ENCODE measurements around the gene DIO3.

Gene DIO3

DNA sequence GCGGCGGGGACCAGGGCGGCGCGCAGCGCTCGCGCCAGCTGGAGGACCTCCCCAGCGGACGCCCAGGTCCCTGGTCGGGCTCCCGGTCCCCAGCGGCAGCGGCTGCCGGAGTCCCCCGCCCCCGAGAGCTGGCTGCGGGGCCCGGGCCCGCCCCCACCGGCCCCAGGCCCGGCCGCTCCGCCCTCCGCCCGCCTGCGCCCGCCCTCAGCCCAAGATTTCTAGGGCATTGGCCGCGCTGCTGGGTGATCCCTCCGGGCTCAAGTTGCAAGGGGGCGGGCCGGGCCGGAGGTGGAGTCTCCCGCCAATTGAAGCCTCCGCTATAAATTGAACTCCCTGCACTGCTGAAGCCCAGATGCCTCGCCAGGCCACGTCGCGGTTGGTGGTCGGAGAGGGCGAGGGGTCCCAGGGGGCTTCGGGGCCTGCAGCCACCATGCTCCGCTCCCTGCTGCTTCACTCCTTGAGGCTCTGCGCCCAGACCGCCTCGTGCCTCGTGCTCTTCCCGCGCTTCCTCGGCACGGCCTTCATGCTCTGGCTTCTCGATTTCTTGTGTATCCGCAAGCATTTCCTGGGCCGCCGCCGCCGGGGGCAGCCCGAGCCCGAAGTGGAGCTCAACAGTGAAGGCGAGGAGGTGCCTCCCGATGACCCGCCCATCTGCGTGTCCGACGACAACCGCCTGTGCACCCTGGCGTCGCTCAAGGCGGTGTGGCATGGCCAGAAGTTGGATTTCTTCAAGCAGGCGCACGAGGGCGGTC is at the start of gene DIO3:
DIO3 (plus strand) TSS at position 351 of the 752 bp plus-strand sequence.
- Mint-ChIP-seq H3K9me3 (no peaks in the 10 kb centered on the region), H3K4me1 (peaks cover 13% of the 10 kb centered on the region), H3K36me3 (no peaks in the 10 kb centered on the region), H3K4me3 (peak within 1 kb of the TSS; percentile 33), H3K27me3 (peaks cover 40% of the 10 kb centered on the region), H3K27ac (no peak within 1 kb of the TSS)

DNA sequence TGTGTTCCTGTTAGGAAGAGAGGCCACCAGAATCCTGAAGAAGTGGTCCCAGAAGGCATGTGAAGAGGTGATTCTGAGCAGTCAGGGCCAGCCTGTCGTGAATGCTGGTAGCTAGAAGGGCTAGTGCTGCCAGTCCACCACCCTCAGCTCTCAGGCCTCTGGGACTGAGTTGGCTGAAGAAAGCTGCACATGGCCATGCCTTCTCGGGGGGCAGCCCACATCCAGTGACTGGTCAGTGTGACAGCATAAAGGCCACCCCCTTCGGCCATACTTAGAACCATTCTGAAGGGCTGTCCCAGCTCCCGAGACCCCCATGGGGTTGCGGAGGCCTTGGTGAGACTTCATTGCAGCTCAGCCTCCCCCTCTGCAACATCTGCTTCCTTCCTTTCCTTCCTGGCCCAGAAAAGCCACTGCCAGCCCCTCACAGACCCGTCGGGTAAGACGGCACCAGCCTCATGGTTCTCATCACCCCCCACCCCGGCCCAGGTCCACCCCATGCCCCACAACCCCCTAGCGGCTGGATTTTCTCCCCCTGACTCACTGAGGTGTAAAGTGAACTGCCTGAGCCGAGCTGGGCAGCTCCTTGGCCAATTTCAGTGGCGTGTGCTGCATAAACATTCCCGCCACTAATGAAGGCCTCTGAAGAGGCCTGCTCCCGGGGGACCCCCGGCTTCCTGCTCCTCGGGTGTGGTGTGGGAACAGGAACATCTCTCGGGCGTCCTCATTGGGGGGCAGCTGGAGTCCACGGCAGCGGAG is 49.5 kb upstream of the DIO3 start:
- H3K27ac Mint-ChIP-seq = no peak overlapping the region
- H3K4me1 Mint-ChIP-seq = no peaks in the 10 kb centered on the region

GRCh38 chr14:101512376-101512695 is 49.0 kb upstream of the DIO3 start:
- Mint-ChIP-seq H3K4me3 (no peak overlapping the region), H3K36me3 (peaks cover 2% of the 10 kb centered on the region), H3K4me1 (no peaks in the 10 kb centered on the region), H3K27me3 (no peaks in the 10 kb centered on the region), H3K9me3 (no peaks in the 10 kb centered on the region), H3K27ac (no peak overlapping the region)

More for the DNA sequence above, 49.5 kb upstream of the DIO3 start:
- Mint-ChIP-seq H3K36me3 (peaks cover 2% of the 10 kb centered on the region), H3K9me3 (no peaks in the 10 kb centered on the region), H3K4me3 (no peak overlapping the region), H3K27me3 (no peaks in the 10 kb centered on the region)

DNA sequence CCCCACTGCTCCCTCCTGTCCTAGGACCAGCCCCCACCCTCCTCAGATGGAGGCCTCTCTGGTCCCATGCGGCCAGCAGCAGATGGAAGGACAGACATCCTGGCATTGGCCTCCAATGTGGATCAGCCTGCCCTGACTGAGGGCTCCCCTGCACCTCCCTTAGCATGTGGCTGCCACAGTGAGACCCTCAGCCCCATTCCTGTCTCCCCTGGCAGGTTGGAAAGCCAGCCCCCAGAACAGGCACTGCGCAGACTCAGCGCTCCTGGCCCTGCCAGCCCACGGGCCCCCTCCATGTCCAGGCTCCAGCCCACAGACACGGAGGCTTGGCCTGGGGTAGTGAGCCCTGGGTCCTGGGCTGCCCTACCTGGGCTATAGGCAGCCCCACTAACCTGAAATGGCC is 47.2 kb upstream of the DIO3 start:
- Mint-ChIP-seq H3K36me3 (peaks cover 2% of the 10 kb centered on the region), H3K27ac (no peak overlapping the region), H3K27me3 (no peaks in the 10 kb centered on the region), H3K9me3 (no peaks in the 10 kb centered on the region), H3K4me3 (no peak overlapping the region), H3K4me1 (no peaks in the 10 kb centered on the region)

GRCh38 chr14:101516401-101516800 is 44.9 kb upstream of the DIO3 start:
- H3K4me3 Mint-ChIP-seq = no peak overlapping the region
- H3K4me1 Mint-ChIP-seq = no peaks in the 10 kb centered on the region
- H3K27me3 Mint-ChIP-seq = no peaks in the 10 kb centered on the region
- H3K9me3 Mint-ChIP-seq = no peaks in the 10 kb centered on the region
- peaks cover 2% of the 10 kb centered on the region for H3K36me3 Mint-ChIP-seq
- no peak overlapping the region for H3K27ac Mint-ChIP-seq

GRCh38 chr14:101518611-101519473 is 42.5 kb upstream of the DIO3 start:
- Mint-ChIP-seq H3K4me3 (no peak overlapping the region), H3K27me3 (no peaks in the 10 kb centered on the region), H3K4me1 (no peaks in the 10 kb centered on the region), H3K9me3 (no peaks in the 10 kb centered on the region), H3K27ac (no peak overlapping the region), H3K36me3 (peaks cover 2% of the 10 kb centered on the region)

GRCh38 chr14:101520621-101521472 is 40.4 kb upstream of the DIO3 start:
- Mint-ChIP-seq H3K4me3 (no peak overlapping the region), H3K36me3 (peaks cover 2% of the 10 kb centered on the region), H3K27me3 (no peaks in the 10 kb centered on the region), H3K4me1 (no peaks in the 10 kb centered on the region), H3K9me3 (no peaks in the 10 kb centered on the region), H3K27ac (no peak overlapping the region)

GRCh38 chr14:101521473-101521915 is 39.8 kb upstream of the DIO3 start:
- H3K27ac Mint-ChIP-seq = no peak overlapping the region
- H3K4me3 Mint-ChIP-seq = no peak overlapping the region
- no peaks in the 10 kb centered on the region for H3K36me3 Mint-ChIP-seq
- no peaks in the 10 kb centered on the region for H3K4me1 Mint-ChIP-seq
- no peaks in the 10 kb centered on the region for H3K9me3 Mint-ChIP-seq
- no peaks in the 10 kb centered on the region for H3K27me3 Mint-ChIP-seq

- Mint-ChIP-seq H3K4me3 (no peak overlapping the region), H3K27ac (no peak overlapping the region), H3K4me1 (no peaks in the 10 kb centered on the region), H3K27me3 (no peaks in the 10 kb centered on the region), H3K36me3 (no peaks in the 10 kb centered on the region), H3K9me3 (no peaks in the 10 kb centered on the region)
Observed at GRCh38 chr14:101521978-101522377, 39.3 kb upstream of the DIO3 start.

- no peak overlapping the region for H3K4me3 Mint-ChIP-seq
- H3K9me3 Mint-ChIP-seq = no peaks in the 10 kb centered on the region
- peaks cover 13% of the 10 kb centered on the region for H3K4me1 Mint-ChIP-seq
- no peaks in the 10 kb centered on the region for H3K36me3 Mint-ChIP-seq
- H3K27me3 Mint-ChIP-seq = peaks cover 2% of the 10 kb centered on the region
- no peak overlapping the region for H3K27ac Mint-ChIP-seq
Observed at GRCh38 chr14:101525640-101526527, 35.4 kb upstream of the DIO3 start.

DNA sequence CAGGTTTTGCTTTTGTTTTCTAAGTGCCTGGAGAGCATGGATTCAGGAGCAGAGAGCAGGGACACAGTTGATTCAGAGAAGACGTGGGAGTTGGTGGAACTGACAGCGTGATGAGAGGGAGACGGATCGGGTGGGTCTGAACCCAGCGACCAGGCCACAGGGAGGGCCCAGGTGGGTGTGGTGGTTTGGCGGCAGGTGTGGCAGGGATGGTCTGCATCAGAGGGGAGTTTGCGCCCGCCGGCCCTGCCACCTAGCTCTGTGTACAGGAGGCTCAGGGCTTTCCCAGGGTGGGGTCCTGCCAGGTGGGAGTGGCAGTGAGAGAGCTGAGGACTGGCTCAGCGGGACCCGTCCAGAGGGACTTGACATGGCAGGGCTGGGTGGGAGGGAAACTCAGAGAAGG is 33.3 kb upstream of the DIO3 start:
- Mint-ChIP-seq H3K9me3 (no peaks in the 10 kb centered on the region), H3K27ac (peak overlapping the region; percentile 90), H3K27me3 (peaks cover 2% of the 10 kb centered on the region), H3K4me1 (peaks cover 13% of the 10 kb centered on the region), H3K36me3 (no peaks in the 10 kb centered on the region), H3K4me3 (no peak overlapping the region)

DNA sequence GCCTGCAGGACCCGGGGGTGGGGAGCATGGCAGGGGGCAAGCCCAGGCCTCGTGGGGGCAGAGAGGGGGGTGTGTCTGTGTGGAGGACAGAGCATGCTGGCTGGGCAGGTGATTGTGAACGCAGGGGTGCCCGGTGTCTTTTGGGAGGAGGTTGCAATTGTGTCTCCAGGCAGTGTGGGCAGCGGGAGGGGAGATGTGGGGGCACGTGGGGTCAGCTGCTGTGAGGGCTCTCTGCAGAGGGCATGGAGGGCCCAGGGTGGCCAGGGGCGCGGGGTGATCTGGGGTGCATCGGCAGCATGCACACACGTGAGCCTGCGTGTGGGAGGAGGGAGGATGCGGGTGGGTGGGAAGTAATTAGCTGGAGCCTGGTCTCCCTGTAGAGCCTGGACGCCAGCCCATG is 32.2 kb upstream of the DIO3 start:
- peaks cover 13% of the 10 kb centered on the region for H3K4me1 Mint-ChIP-seq
- H3K4me3 Mint-ChIP-seq = no peak overlapping the region
- H3K27ac Mint-ChIP-seq = no peak overlapping the region
- H3K27me3 Mint-ChIP-seq = peaks cover 2% of the 10 kb centered on the region
- H3K9me3 Mint-ChIP-seq = no peaks in the 10 kb centered on the region
- H3K36me3 Mint-ChIP-seq = no peaks in the 10 kb centered on the region

DNA sequence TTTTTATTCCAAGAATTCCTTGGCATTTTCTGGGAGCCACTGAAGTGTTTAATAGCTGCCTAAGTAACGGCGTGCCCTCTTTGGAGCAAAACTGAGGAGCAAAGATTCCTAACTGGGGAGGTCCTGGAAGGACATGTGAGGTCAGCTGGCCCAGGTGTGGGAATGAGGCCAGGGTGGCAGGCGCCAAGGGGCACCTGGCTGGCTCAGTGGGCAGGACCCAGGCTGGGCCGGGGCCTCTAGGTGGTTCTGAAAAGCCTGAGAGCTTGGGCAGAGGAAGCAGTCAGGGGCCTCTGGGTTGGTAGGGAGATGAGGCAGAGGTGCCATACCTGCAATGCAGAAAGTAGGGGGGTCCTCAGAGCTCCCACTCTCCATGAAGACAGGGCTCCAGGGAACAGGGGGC is 27.1 kb upstream of the DIO3 start:
- H3K9me3 Mint-ChIP-seq = no peaks in the 10 kb centered on the region
- no peaks in the 10 kb centered on the region for H3K36me3 Mint-ChIP-seq
- H3K4me1 Mint-ChIP-seq = peaks cover 30% of the 10 kb centered on the region
- peaks cover 4% of the 10 kb centered on the region for H3K27me3 Mint-ChIP-seq
- H3K4me3 Mint-ChIP-seq = no peak overlapping the region
- no peak overlapping the region for H3K27ac Mint-ChIP-seq

DNA sequence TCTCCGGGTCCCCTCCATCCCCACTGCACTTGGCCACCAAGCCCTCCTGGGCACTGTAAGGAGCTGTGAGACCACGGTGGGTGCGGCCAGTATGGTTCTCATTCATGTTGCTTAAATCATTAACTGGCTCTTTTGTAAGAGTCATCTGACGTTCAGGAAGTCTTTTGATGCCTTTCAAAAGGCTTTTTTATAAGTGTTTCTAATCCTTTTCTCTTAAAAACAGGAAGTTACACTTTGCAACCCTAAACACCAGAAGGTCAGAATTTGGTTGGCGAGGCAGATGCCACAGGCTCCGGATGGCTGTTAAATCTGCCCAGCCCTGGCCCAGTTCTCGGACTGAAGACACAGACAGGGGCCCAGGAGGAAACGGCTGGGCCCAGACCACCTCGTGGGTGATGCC is 26.1 kb upstream of the DIO3 start:
- H3K36me3 Mint-ChIP-seq = no peaks in the 10 kb centered on the region

More for the DNA sequence above, 26.1 kb upstream of the DIO3 start:
- Mint-ChIP-seq H3K4me1 (peaks cover 24% of the 10 kb centered on the region), H3K27ac (no peak overlapping the region), H3K27me3 (peaks cover 4% of the 10 kb centered on the region), H3K9me3 (no peaks in the 10 kb centered on the region), H3K4me3 (no peak overlapping the region)

All from activated naive CD4-positive, alpha-beta T cell treated with anti-CD3 and anti-CD28 coated beads, Interleukin-2, amount 50 U/mL, for 24 hours (primary cell).